GM18951 (cell line): ENCODE results near the gene H6PD.

Source experiments
- POLR2A ChIP-seq: IDR thresholded peaks from 4 replicates; pipeline ENCODE4 v1.6.1; 2011; ENCODE audit warnings: mild to moderate bottlenecking; ENCODE audit not compliant: insufficient read length, insufficient read depth; ENCODE audit errors: extremely low read depth
- in situ Hi-C: fragments of 300-500 bp; cut with MboI; formaldehyde crosslinking; loops from one replicate; pipeline ENCODE4 v1.12.0; 2022; ENCODE audit warnings: low sequenced_read_pairs, mixed read lengths, inconsistent platforms; ENCODE audit not compliant: unreplicated experiment

Gene H6PD

DNA sequence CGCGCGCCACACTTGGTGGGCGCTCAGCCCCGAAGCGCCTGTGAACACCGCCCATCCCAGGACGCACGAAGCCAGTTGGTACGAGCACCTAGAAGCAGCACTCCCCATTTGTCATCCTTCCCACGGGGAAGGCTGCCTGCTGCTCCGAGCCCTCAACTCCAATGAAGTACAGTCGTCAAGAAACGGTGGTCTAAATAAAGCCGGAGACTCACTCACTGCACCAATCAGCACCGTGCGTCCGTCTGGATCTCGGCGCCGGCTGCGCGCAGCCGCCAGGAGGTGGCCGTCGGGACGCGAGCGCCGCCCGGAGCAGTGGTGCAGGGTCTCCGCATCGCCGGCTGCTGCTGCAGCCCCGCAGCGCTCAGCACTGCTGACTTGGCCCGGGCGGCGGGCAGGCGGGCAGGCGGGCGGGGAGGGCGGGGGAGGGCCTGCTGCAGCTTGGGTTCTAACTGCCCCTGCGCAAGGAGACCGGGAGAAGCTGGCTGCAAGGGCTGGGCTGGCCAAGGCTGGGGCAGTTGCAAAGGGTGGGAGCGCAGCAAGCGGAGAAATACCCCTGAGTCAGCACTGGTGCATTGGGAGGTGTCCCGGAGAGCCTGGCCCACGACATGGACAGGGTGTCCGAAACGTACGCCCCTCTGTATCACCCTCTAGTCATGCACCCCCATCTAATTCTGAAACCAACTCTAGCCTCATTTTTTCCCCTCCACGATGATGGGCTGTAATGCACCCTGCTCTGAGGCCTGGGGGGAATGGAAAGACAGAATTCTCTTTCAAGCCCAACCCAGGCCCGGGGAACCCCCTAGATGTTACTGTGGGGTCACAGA is 35.8 kb upstream of the H6PD start:
- TF ChIP-seq POLR2A: no peak
- in situ Hi-C loops: loop anchor here (10.0 kb wide), 1 partner anchor 94 kb away; no protein-coding TSS in a partner anchor

DNA sequence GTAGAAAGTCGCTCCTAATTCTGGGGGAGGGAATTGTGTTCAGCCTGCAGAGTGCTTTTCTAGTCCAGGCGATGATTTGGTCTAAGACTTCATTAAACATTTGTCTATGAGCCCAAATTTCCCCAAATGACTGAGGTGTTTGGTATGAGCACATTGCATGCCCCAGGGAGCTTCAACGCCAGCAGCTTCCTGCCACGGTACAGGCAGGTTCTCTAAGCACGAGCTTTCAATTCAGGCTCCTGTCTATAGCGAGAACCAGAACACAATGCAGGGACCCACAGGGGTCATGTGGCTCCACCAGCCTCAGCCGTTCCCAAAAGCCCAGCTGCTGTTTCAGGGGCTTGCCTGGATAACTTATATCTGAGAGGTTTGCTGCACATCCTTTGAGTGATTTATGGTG is 34.1 kb upstream of the H6PD start:
- in situ Hi-C loops: no loop called here
- no peak for TF ChIP-seq POLR2A

DNA sequence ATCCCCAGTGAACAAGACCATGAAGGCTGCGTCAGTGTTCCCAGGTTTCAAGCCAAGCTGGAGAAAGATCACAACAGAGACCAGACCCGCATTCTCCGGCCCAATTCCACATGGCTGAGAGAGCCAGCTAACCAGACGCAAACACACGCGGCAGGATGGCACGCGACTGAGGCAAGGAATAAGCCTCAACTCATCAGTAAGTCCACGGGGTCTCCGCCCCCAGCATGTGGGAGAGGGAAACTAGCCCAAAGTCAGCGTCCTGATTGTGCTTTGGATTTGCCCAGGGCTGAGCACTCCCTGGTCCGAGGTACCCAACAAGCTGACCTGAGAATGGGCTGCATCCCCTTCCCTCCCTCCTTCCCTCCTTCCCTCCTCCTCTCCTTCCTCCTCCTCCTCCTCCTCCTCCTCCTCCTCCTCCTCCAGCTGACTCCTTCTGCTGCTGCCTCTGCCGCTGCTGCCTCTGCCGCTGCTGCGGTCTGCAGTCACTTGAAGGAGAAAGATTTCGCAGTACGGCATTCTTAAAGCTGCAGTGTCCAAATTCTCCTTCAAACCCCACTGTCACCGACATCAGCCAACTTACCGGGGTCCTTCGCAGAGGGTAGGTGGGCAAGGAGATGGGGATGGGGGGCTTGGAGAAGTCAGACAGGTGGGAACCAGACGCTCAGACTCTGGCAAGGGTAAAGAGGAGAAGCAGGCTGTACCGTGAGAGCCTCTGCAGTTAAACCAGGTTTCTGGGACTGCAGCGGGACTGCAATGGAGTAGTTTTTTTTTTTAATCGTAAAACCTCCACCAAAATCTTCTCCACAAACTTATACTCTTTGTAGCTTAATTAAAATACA is 33.0 kb upstream of the H6PD start:
- in situ Hi-C loops: no loop called here
- TF ChIP-seq POLR2A: no peak

DNA sequence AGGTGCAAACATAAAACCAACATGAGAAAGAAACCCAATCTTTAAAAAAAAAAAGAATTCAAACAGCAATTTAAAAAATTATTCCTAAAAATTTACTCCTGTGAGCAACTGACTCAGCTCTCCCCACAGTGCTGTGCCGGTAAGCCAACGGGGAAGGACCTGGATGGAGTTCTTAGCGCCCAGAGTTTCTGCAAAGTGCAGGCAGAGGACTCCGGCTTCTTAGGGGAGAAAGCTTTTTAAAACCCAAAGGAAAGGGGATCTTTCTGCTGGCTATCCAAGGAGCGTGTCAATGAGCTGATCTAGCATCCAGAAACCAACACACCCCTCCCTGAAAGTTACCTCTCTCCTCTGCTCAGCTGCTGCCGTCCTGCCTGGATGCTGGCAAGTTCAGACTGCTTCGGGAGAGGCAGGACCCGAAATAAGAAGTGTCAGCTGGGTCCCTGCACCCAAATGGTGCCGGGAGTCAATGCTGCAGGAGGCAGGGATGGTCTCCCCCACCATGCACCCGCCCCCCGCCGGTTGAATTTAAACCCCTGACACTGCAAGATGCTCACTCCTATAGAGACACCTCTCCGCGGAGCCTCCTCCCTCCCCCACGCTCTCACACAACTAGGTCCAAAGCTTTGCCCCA is 32.2 kb upstream of the H6PD start:
- no peak for TF ChIP-seq POLR2A
- in situ Hi-C loops: no loop called here

DNA sequence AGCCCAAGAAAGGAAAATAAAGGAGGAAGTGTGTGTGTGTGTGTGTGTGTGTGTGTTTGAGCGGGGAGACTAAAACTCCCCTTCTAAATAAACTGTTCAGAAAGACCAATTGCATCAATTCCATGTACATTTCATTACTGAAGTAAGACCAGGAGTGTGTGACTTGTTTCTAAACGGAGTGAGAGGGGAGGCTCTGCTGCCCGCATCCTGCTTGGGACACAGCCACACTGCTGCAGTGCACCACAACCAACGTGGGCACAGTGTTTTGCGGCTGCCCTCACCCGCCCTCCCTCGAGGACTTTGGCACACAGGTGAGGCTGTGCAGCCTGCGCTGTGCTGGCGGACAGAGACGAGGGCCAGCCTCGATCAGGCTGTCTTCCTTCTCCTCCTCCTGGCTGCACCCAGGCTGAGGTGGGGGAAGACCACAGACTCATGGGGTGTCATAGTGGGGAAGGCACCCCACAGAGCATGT is 31.0 kb upstream of the H6PD start:
- TF ChIP-seq POLR2A: no peak
- in situ Hi-C loops: no loop called here

DNA sequence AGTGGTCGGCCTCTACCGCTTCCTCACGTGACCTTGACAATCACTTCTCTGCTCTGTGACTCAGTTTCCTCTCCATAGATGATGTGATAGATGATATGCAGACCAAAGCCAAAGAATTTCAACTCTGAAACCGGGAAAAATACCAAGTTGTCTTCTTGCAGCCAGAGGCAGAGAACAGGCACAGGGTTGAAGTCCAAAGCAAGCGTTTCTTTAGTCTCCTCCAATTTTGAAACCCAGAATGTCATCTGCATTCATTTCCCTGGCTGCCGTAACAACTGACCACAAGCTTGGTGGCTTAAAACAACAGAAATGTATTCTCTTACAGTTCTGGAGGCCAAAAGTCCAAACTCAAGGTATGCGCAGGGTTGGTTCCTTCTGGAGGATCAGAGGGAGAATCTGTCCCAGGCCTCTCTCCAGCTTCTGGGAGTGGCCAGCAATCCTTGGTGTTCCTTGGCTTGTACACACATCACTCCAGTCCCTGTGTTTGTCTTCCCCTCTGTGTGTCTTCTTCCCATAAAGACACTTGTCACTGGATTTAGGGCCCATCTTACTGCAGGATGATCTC is 30.3 kb upstream of the H6PD start:
- no peak for TF ChIP-seq POLR2A
- in situ Hi-C loops: no loop called here

DNA sequence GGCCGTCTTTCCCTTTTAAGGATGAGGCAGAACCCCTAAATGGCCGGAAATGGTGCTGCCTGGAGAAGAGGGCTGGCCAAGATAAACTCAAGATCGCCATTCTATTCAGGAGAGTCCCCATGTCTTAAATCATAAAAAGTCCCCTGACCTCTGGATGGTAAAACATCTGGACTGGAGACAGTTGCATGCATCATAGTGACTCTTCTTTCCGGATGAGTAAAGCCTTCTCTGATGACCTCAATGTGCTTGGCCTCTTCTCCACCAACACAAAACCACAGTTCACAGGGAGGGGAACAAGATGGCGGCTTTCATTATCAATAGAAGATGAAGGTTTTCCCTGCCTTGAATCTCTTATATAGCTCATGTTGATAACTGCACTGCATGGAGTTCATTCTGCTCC is 27.5 kb upstream of the H6PD start:
- in situ Hi-C loops: no loop called here
- TF ChIP-seq POLR2A: no peak

DNA sequence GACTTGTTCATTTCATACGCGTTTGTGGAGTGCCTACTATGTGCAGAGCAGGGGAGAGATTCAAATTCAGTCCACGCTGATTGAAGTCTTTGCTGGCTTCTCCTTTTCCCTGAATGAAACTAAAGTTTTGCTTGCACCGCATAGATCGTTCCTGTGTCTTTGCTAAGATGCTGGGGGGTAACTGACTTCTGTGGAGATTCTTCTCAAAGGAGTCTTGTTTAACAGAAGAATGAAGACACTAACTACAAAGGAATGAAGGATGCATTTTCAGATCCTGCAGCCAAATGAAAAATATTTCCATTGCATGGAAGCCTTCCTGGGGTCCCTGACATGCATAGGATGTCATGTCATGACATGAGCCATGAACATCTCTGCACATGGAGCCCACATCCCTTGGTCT is 26.9 kb upstream of the H6PD start:
- in situ Hi-C loops: no loop called here
- TF ChIP-seq POLR2A: no peak

DNA sequence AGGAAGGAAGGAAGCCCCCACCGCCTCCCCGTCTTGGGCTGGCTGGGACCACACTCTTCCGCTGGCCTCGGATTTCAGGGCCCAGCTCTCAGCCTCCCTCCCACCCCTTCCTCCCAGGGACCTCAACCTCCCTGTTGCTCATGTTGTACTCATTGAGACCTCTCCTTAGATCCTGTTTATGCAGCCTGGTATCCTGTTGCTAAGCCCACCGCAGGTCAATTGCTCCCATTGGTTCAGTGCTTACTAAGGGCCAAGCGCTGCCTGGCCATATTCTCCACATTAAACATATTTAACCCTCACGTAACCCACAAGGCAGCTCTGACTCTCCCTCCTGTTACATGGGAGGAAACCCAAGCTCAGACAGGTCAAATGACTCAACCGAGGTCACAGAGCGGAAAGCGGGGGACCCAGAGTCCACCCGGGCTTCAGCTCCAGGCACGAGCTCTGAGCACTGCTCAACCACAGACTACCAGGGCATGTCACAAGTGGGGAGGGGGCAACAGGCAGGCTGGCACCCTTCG is 23.2 kb upstream of the H6PD start:
- TF ChIP-seq POLR2A: no peak
- in situ Hi-C loops: no loop called here

DNA sequence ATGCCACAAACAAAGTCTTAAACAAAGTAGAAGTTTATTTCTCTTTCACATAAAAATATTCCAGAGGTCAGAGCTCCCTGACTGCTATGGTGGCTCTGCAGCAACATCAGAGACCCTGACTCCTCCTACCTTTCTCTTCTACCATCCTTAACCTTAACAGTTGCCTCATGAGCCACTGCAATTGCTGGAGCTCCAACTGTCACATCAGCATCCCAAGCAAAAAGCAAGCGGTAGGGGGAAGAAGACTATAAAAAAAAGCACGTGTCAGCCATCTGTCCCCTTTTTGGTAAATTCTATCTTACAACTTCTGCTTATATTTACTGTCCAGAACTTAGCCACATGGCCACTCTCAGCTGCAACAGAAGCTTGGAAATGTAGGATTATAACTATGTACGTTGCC is 21.8 kb upstream of the H6PD start:
- no peak for TF ChIP-seq POLR2A
- in situ Hi-C loops: no loop called here

DNA sequence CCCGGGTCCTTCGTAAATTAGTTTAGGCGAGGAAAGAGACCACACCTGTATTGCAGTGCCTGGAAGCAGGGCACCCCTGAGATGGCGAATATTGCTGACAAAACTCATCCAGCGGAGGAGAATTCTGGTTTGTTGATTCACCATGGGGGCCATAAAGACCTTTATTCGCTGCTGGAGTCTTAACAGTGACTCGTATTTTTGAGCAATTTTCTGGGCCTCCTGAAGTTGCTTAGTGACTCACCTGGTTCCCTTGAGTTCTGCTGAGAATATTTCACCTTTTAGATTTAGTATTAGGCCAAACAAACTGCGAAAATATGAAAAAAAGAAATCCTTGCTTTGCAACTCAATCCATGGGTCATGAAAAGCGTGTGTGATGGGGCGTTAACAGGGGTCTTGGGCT is 20.6 kb upstream of the H6PD start:
- in situ Hi-C loops: no loop called here
- no peak for TF ChIP-seq POLR2A

DNA sequence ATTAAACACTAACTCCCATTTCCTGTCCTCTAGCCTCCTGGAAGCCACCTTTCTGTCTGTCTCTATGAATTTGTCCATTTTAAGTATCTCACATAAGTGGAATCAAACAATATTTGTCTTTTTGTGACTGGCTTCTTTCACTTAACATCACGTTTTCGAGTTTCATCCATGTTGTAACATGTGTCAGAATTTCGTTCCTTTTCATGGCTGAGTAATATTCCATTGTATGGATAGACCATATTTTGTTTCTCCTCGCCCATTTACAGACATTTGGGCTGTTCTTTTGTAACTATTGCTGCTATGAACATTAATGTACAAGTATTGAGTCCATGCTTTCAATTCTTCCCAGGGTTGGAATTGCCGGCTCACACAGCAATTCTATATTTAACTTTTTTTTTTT is 15.7 kb upstream of the H6PD start:
- in situ Hi-C loops: no loop called here
- no peak for TF ChIP-seq POLR2A
